GM12872 (cell line): ENCODE data around the gene PNMA8C.

Experiments used
- TF ChIP-seq, protein P1 (sequence below): IDR thresholded peaks from 3 replicates; pipeline ENCODE4 v1.5.1; 2011; ENCODE audit warnings: low read depth, mild to moderate bottlenecking, low read length, moderate library complexity; ENCODE audit not compliant: insufficient read depth

The PNMA8C gene

DNA sequence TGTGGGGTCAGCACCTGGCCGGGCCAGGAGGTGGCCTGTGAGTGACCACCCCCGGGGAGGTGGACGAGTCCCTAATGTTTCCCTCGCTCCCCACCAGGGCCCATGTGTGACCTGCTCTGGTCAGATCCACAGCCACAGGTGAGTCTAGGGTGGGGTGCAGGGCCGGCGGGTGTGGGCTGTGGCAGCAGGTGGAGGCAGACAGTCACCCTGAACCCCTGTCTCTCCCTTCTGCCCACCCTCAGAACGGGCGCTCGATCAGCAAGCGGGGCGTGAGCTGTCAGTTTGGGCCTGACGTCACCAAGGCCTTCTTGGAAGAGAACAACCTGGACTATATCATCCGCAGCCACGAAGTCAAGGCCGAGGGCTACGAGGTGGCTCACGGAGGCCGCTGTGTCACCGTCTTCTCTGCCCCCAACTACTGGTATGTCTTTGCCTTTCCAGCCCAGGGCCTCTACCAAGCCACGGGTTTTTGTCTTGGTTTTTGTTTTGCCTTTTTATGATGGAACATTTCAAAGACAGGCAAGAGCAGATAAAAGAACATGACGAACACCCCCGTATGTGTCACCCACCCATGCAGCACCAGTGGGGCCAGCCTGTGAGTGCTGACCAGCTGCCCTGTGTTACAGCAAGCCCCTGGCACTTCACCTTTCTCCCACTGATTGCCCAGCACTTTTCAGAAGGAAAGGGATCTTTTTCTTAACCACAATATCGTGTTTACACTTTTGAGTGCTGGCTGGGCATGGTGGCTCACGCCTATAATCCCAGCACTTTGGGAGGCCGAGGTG is 40.2 kb downstream of the PNMA8C start:
- TF ChIP-seq, protein P1, sequence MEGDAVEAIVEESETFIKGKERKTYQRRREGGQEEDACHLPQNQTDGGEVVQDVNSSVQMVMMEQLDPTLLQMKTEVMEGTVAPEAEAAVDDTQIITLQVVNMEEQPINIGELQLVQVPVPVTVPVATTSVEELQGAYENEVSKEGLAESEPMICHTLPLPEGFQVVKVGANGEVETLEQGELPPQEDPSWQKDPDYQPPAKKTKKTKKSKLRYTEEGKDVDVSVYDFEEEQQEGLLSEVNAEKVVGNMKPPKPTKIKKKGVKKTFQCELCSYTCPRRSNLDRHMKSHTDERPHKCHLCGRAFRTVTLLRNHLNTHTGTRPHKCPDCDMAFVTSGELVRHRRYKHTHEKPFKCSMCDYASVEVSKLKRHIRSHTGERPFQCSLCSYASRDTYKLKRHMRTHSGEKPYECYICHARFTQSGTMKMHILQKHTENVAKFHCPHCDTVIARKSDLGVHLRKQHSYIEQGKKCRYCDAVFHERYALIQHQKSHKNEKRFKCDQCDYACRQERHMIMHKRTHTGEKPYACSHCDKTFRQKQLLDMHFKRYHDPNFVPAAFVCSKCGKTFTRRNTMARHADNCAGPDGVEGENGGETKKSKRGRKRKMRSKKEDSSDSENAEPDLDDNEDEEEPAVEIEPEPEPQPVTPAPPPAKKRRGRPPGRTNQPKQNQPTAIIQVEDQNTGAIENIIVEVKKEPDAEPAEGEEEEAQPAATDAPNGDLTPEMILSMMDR, result no peak

DNA sequence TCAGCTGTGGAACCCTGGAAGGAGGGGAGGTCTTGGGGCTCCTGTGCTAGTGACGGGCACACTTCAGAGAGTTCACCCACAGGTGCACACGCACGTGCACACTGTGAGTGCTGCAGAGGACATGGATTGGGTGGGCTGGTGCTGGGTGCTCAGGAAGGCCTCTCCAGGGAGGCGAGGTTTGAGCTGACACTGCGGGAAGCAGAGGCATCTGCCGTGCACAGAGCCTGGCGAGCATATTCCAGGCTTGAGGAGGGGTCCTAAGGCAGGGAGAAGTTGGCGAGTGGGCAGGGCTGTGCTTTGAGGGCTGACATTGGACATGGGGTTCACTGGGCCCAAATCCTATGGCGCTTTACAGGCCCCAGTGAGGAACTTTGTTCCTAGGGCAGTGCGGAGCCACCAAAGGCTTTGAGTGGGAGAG is 41.0 kb downstream of the PNMA8C start:
- TF ChIP-seq, protein P1, result no peak

DNA sequence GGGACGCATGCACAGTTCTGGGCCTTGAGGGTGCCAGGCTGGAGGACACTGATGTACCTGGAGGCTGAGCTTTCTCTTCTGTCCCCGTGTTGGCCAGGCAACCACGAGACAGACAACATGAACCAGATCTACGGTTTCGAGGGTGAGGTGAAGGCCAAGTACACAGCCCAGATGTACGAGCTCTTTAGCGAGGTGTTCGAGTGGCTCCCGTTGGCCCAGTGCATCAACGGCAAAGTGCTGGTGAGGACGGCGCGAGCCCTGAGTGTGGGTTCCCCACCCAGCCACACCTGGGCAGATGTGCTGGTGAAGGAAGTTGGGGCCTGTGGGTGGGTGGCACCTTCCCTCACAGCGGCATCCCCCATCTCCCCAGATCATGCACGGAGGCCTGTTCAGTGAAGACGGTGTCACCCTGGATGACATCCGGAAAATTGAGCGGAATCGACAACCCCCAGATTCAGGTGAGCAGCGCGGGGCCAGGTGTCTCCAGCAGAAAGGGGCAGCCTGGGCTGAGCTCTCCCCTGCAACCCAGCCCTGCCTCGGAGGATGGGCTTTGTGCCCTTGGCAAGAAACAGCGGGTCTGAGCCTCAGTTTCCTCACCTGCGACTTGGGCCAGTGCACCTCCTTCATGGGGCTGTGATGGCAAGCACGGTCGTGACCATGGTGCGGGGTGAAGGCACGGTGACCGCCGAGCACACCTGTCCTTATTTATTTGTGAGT is 41.6 kb downstream of the PNMA8C start:
- TF ChIP-seq, protein P1, result no peak

DNA sequence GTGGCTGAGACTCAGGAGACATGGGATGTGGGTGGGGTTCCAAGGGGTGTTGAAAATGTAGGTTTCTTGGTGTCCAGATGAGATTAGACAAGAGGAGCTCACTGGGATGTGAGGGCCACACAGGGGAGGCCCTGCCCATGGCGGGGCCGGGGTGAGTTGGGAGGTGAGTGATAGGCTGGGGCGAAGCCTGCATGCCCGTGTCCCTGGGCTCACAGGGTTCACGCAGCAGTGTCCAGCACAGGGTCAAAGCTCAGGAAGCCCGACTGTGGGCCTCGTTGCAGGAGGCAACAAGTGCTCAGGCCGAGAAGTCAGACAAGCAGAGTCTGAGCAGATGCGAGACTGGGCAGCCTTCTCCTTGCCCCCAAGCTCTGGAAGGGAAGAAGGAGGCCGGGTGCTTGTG is 42.6 kb downstream of the PNMA8C start:
- TF ChIP-seq, protein P1, result no peak

DNA sequence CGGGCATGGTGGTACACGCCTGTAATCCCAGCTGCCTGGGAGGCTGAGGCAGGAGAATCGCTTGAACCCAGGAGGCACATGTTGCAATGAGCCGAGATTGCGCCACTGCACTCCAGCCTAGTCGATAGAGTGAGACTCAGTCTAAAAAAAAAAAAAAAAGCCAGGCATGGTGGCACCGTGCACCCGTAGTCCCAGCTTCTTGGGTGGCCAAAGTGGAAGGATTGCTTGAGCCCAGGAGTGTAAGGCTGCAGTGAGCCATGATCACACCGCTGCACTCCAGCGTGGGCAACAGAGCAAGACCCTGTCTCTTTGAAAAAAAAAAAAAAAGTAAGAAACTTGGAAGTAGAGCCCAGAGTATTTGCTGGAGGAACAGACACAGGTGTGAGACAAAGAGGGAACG is 43.1 kb downstream of the PNMA8C start:
- TF ChIP-seq, protein P1, result no peak

DNA sequence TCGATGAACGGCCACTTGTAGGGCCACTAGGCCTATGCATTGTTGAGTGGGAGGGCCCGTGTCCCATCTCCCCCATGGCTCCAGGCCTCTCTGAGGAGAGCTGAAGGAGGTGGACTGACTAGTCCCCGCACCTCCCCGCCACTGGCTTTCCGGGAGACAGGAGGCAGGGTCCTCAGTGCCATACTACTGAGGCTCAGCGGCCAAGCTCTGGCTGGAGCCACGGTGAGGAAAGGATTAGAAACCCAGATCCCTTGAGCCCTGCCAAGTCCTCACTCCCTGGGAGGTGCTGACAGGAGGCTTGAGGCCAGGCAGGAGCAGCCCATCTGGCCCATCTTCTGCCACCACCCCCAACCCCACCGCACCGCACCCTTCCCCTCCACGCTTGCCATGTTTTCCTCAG is 44.3 kb downstream of the PNMA8C start:
- TF ChIP-seq, protein P1, result no peak

DNA sequence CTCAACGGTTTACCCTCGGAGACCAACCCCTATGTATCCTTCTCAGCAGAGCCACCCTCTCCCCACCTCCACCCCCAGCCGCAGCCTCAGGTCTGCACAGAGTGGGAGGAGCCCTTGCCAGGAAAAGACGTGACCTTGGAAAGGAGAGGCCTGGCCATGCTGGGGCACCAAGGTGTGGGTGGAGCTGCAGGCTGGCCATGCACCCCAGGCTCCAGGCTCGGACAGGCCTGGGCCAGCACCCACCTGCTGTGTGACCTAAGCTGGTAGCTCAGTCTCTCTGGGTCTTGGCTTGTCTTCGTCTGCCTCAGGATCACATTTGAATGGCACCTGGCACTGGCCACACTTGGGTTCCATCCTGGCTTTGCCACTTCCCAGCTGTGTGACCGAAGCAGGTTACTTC is 44.9 kb downstream of the PNMA8C start:
- TF ChIP-seq, protein P1, result no peak
